SJSA1 (cell line): Measurements from ENCODE around the gene OAF. TPM values are rescaled to one million over a fixed set of nuclear protein-coding genes. Genes with fewer than 3 reads are reported as not detected.

Experiments
- total RNA-seq: library from RNA; depleted of rRNA; stranded (reverse); fragments of >200 nt; shearing (Covaris generic); gene quantifications from 2 replicates; pipeline ENCODE4 v1.2.3, GENCODE V29; 2014; rRNA removed

The OAF gene
- total RNA-seq, 1 experiment from 2014 or later, result 2.2 TPM

Other genes starting within 250 kb of the OAF start
- not detected in 2 replicates for gene TRIM29, start 72.9 kb upstream of the OAF start, total RNA-seq
- not detected in 2 replicates for gene POU2F3, start 29.1 kb downstream of the OAF start, total RNA-seq
- gene TLCD5, start 114.3 kb downstream of the OAF start, total RNA-seq, result 2.6 and 4.6 TPM in 2 replicates
- 29.6 and 36.9 TPM in 2 replicates for gene ARHGEF12, start 125.4 kb downstream of the OAF start, total RNA-seq